Gastrocnemius medialis (tissue), 4 donors: ENCODE measurements around the gene ANKRD33B.
"Not testable (repeated sequence)": the region's sequence is repeated elsewhere in the genome, so short reads cannot be mapped to it uniquely, and the experiment has no call there.

ENCODE experiments used
- POLR2A ChIP-seq, 2 donors: fragments of 450-650 bp; IDR thresholded peaks; one replicate each; pipeline ENCODE4 v1.6.1; 2017; ENCODE audit warnings: antibody characterized with exemption in 2 of 2, mild to moderate bottlenecking in 2 of 2, moderate library complexity in 2 of 2
- TF ChIP-seq, protein P1 (sequence below), 5 experiments: fragments of 450-650 bp in 3 of 5; fragments of 200-600 bp in 2 of 5; sonication (generic) in 2 of 5; IDR thresholded peaks in 4 of 5; conservative IDR thresholded peaks in 1 of 5; 1 replicate in 4 of 5; 2 replicates in 1 of 5; pipeline ENCODE4 v1.5.1; 2016 to 2019; ENCODE audit warnings: antibody characterized with exemption in 5 of 5, mild to moderate bottlenecking in 3 of 5, moderate library complexity in 3 of 5

DNA sequence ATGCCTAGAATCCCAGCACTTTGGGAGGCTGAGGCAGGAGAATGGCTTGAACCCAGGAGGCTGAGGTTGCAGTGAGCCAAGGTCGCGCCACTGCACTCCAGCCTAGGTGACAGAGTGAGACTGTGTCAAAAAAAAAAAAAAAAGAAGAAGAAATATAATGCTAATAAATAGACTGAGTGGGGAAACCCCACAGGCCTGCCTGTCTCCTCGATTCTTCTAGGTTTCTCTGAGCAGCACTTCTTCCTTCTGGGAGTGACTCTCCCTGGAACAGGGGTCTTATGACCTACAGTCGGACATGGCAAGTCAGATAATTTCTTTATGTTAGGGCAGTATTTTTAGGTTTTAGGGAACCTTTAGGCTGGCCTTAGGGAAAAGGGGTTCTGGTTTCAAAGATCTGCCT lies 66.9 kb downstream of the ANKRD33B start:
- TF ChIP-seq, protein P1, sequence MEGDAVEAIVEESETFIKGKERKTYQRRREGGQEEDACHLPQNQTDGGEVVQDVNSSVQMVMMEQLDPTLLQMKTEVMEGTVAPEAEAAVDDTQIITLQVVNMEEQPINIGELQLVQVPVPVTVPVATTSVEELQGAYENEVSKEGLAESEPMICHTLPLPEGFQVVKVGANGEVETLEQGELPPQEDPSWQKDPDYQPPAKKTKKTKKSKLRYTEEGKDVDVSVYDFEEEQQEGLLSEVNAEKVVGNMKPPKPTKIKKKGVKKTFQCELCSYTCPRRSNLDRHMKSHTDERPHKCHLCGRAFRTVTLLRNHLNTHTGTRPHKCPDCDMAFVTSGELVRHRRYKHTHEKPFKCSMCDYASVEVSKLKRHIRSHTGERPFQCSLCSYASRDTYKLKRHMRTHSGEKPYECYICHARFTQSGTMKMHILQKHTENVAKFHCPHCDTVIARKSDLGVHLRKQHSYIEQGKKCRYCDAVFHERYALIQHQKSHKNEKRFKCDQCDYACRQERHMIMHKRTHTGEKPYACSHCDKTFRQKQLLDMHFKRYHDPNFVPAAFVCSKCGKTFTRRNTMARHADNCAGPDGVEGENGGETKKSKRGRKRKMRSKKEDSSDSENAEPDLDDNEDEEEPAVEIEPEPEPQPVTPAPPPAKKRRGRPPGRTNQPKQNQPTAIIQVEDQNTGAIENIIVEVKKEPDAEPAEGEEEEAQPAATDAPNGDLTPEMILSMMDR (IDR thresholded peaks at IDR 0.05 in 4 of 5, conservative IDR thresholded peaks at IDR 0.05 in 1 of 5), result not testable (repeated sequence)
- not testable (repeated sequence) for TF ChIP-seq POLR2A (IDR thresholded peaks at IDR 0.05)
